ENCODE measurements around the gene CLDND2. TPM values are rescaled to one million over a fixed set of nuclear protein-coding genes. Genes with fewer than 3 reads are reported as not detected.

Gene CLDND2
- total RNA-seq, 1 donor = not detected

- H4K20me1 ChIP-seq (ENCODE audit: insufficient read depth, low read length) = no peaks in the 10 kb centered on the region
- no peak overlapping the region for H3K4me3 ChIP-seq (ENCODE audit: insufficient read depth, low read length)
- H3K9me3 ChIP-seq (ENCODE audit: low read depth, low read length) = no peaks in the 10 kb centered on the region
- H3K4me2 ChIP-seq (ENCODE audit: insufficient read depth, low read length) = no peak overlapping the region
- DNase-seq (ENCODE audit: insufficient read length, low spot score, missing footprints) = peak; percentile 78
- no peaks in the 10 kb centered on the region for H3K36me3 ChIP-seq (ENCODE audit: insufficient read depth, low read length)
- no peaks in the 10 kb centered on the region for H3K79me2 ChIP-seq (ENCODE audit: insufficient read depth, low read length)
- peaks cover 4% of the 10 kb centered on the region for H3K27me3 ChIP-seq (ENCODE audit: insufficient read depth, low read length)
- H2AFZ ChIP-seq (ENCODE audit: low read length) = no peak overlapping the region
- no peaks in the 10 kb centered on the region for H3K4me1 ChIP-seq (ENCODE audit: insufficient read depth, low read length)
- TF ChIP-seq CTCF (IDR thresholded peaks at IDR 0.05; ENCODE audit: extremely low read depth, low read depth, low read length) = no peak
- H3K27ac ChIP-seq (ENCODE audit: low read depth, low read length) = no peak overlapping the region
These were observed 42.4 kb downstream of the CLDND2 start for GRCh38 chr19:51326216-51327065.

- Histone ChIP-seq H3K4me1 (ENCODE audit: insufficient read depth, low read length) (no peaks in the 10 kb centered on the region), H3K36me3 (ENCODE audit: insufficient read depth, low read length) (no peaks in the 10 kb centered on the region)
These were observed 43.4 kb downstream of the CLDND2 start for GRCh38 chr19:51325161-51325976.

DNA sequence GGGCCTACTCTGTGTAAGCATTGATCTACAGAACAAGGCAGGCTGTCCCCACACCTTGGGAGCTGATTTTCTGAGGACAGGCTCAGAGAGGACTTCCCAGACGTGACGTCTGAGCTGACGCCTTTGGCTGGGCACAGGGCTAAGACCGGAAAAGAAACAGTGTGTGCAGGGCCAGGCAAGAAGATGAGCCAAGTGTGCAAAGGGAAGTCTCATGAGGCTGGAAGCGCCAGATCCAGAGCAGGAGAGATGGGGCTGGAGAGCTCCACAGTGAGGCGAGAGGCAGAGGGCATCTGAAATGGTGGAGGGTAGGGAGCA lies 44.7 kb downstream of the CLDND2 start:
- Histone ChIP-seq H3K36me3 (ENCODE audit: insufficient read depth, low read length) (no peaks in the 10 kb centered on the region), H3K79me2 (ENCODE audit: insufficient read depth, low read length) (no peaks in the 10 kb centered on the region), H2AFZ (ENCODE audit: low read length) (no peak overlapping the region), H3K27ac (ENCODE audit: low read depth, low read length) (no peak overlapping the region), H3K4me1 (ENCODE audit: insufficient read depth, low read length) (no peaks in the 10 kb centered on the region), H3K4me3 (ENCODE audit: insufficient read depth, low read length) (no peak overlapping the region), H4K20me1 (ENCODE audit: insufficient read depth, low read length) (no peaks in the 10 kb centered on the region), H3K4me2 (ENCODE audit: insufficient read depth, low read length) (no peak overlapping the region), H3K27me3 (ENCODE audit: insufficient read depth, low read length) (peaks cover 4% of the 10 kb centered on the region), H3K9me3 (ENCODE audit: low read depth, low read length) (no peaks in the 10 kb centered on the region)
- no peak for TF ChIP-seq CTCF (IDR thresholded peaks at IDR 0.05; ENCODE audit: extremely low read depth, low read depth, low read length)
- peak; percentile 83 for DNase-seq (ENCODE audit: insufficient read length, low spot score, missing footprints)

More at GRCh38 chr19:51325161-51325976, 43.4 kb downstream of the CLDND2 start:
- H4K20me1 ChIP-seq (ENCODE audit: insufficient read depth, low read length) = no peaks in the 10 kb centered on the region
- no peak overlapping the region for H3K4me2 ChIP-seq (ENCODE audit: insufficient read depth, low read length)
- H3K27me3 ChIP-seq (ENCODE audit: insufficient read depth, low read length) = peaks cover 4% of the 10 kb centered on the region
- H2AFZ ChIP-seq (ENCODE audit: low read length) = no peak overlapping the region
- peak; percentile 81 for DNase-seq (ENCODE audit: insufficient read length, low spot score, missing footprints)
- H3K4me3 ChIP-seq (ENCODE audit: insufficient read depth, low read length) = no peak overlapping the region
- no peaks in the 10 kb centered on the region for H3K79me2 ChIP-seq (ENCODE audit: insufficient read depth, low read length)
- no peak overlapping the region for H3K27ac ChIP-seq (ENCODE audit: low read depth, low read length)
- no peaks in the 10 kb centered on the region for H3K9me3 ChIP-seq (ENCODE audit: low read depth, low read length)
- TF ChIP-seq CTCF (IDR thresholded peaks at IDR 0.05; ENCODE audit: extremely low read depth, low read depth, low read length) = no peak

All from osteoblast (primary cell).